Stimulated activated CD8-positive, alpha-beta memory T cell treated with anti-CD3 and anti-CD28 coated beads, Interleukin-7, amount 100 ng/mL, for 48 hours (primary cell): ENCODE measurements around the gene IL6R.
A peak's percentile ranks its signal among the peaks of the same experiment; 100 is the strongest.

ENCODE experiments used
- DNase-seq, 2 donors: peaks; one replicate each; pipeline ENCODE4 v3.0.0-alpha.2; 2020; ENCODE audit warnings: low read depth in 1 of 2; ENCODE audit errors: extremely low read depth in 1 of 2

IL6R gene

GRCh38 chr1:154423988-154424326, 18.8 kb downstream of the IL6R start:
- DNase-seq, result no peak

- no peak for DNase-seq
Observed at GRCh38 chr1:154425172-154425571, 20.0 kb downstream of the IL6R start.

GRCh38 chr1:154427173-154428139, 22.3 kb downstream of the IL6R start:
- no peak for DNase-seq

- DNase-seq, result no peak
Observed at GRCh38 chr1:154429118-154429517, 24.0 kb downstream of the IL6R start.

- DNase-seq, result no peak
Observed at GRCh38 chr1:154429841-154430611, 24.9 kb downstream of the IL6R start.

- no peak for DNase-seq
Observed at GRCh38 chr1:154430903-154431302, 25.8 kb downstream of the IL6R start.

- peak in 1 of 2 donors; percentile 70 for DNase-seq
Observed at GRCh38 chr1:154431586-154432373, 26.6 kb downstream of the IL6R start.

- DNase-seq, result peak in 1 of 2 donors; percentile 60
Observed at GRCh38 chr1:154433161-154433764, 28.1 kb downstream of the IL6R start.

GRCh38 chr1:154434346-154435085, 29.4 kb downstream of the IL6R start:
- no peak for DNase-seq

- DNase-seq, result no peak
Observed at GRCh38 chr1:154435599-154436200, 30.6 kb downstream of the IL6R start.

GRCh38 chr1:154436433-154436832, 31.3 kb downstream of the IL6R start:
- DNase-seq, result no peak

- no peak for DNase-seq
Observed at GRCh38 chr1:154440036-154440804, 35.1 kb downstream of the IL6R start.

- DNase-seq, result no peak
Observed at GRCh38 chr1:154441241-154441888, 36.2 kb downstream of the IL6R start.

- DNase-seq, result no peak
Observed at GRCh38 chr1:154442006-154442740, 37.0 kb downstream of the IL6R start.

- DNase-seq, result no peak
Observed at GRCh38 chr1:154443274-154444013, 38.3 kb downstream of the IL6R start.

GRCh38 chr1:154445040-154445472, 39.9 kb downstream of the IL6R start:
- DNase-seq, result peak; percentile 51 to 60

- no peak for DNase-seq
Observed at GRCh38 chr1:154446292-154446691, 41.1 kb downstream of the IL6R start.
